ENCODE results near the gene CD58. TPM values are rescaled to one million over a fixed set of nuclear protein-coding genes. Genes with fewer than 3 reads are reported as not detected.

Gene CD58
- total RNA-seq, 2 experiments from 2014 or later, result 12.4 to 16.0 TPM

DNA sequence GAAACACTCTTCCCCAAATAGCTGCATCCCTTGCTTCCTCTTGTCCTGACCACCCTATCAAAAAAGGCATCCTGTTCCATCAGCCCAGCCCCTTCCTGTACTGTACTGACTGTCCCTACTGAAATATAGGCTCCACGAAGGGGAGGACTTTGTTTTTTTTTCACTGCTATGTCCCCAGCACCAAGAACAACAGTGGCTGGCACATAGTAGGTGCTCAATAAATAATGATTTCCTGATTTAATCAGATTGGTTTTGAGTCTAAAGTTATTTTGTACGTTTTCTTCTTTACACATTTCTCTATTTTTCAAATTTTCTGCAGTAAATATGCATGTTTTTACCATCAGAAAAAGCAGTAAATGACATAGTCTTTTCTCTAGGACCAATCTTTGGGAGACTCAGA is 73.9 kb downstream of the CD58 start:
- H3K27ac Mint-ChIP-seq, result no peak overlapping the region
- DNase-seq (no peak), ATAC-seq (no peak)
- intact Hi-C loops (cut with DNase I, micrococcal nuclease), result loop anchor here in 1 of 2 experiments (10.0 kb wide), 1 partner anchor 692 kb away; no protein-coding TSS in a partner anchor
- CTCF ChIA-PET, result interaction anchor here (1.1 to 13.7 kb wide), 4 partner anchors 11 to 358 kb away, joined by 3 to 153 read pairs (median 38); no protein-coding TSS in a partner anchor
- H3K4me3 Mint-ChIP-seq, result no peak overlapping the region
- no peaks in the 10 kb centered on the region for H3K36me3 Mint-ChIP-seq (ENCODE audit: low read depth)
- no peaks in the 10 kb centered on the region for H3K27me3 Mint-ChIP-seq
- POLR2A ChIA-PET, result no interaction called here
- H3K4me1 Mint-ChIP-seq, result peaks cover 7% of the 10 kb centered on the region
- no peaks in the 10 kb centered on the region for H3K9me3 Mint-ChIP-seq (ENCODE audit: low read depth)

DNA sequence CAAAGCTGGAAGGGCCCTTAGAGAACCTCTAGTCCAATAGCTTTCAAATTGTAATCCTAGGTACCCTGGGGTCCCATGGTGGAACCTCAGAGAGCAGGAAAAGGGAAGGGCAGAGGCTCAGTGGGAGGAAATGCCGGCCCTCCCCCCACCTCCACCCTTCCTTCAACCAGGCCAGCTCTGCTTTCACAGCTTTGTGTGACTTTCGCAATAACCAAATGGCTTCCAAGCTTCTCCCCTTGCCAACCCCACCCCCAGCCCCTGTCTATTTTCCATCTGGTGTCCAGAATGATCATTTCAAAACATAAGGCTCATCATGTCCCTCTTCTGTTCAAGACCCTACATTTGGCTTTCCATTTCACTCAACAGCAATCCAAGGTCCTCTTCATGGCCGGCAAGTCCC is 74.4 kb downstream of the CD58 start:
- H3K36me3 Mint-ChIP-seq (ENCODE audit: low read depth), result no peaks in the 10 kb centered on the region
- H3K27me3 Mint-ChIP-seq, result no peaks in the 10 kb centered on the region
- ATAC-seq (no peak), DNase-seq (no peak)
- H3K4me1 Mint-ChIP-seq, result peaks cover 7% of the 10 kb centered on the region
- intact Hi-C loops (cut with DNase I, micrococcal nuclease), result loop anchor here in 1 of 2 experiments (10.0 kb wide), 1 partner anchor 692 kb away; no protein-coding TSS in a partner anchor
- CTCF ChIA-PET, result interaction anchor here (0.7 to 13.7 kb wide), 5 partner anchors 11 to 357 kb away, joined by 3 to 153 read pairs (median 3); no protein-coding TSS in a partner anchor
- POLR2A ChIA-PET, result no interaction called here
- no peaks in the 10 kb centered on the region for H3K9me3 Mint-ChIP-seq (ENCODE audit: low read depth)
- no peak overlapping the region for H3K4me3 Mint-ChIP-seq
- no peak overlapping the region for H3K27ac Mint-ChIP-seq

DNA sequence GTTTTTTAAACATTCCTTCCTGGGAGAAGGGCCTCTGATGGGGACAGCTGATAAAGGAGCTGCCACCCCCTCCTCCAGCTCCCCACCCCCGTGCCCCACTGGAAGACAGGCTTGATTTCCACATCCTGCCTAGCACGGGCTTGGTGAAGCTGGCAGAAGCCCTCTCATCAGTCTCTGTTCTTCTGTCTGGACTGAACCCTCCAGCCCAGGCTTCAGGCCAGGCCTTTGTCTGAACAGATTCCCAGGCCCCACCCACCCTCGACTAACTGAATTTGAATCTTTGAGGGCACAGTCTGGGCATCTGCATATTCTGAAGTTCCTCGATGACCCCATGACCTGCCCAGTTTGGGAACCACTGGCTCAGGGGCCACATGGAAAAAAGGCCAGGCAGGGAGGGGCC is 75.3 kb downstream of the CD58 start:
- ChIA-PET POLR2A (no interaction called here), CTCF (interaction anchor here (0.6 to 13.7 kb wide), 4 partner anchors 10 to 101 kb away, joined by 3 to 153 read pairs (median 4); no protein-coding TSS in a partner anchor)
- H3K9me3 Mint-ChIP-seq (ENCODE audit: low read depth), result no peaks in the 10 kb centered on the region
- H3K36me3 Mint-ChIP-seq (ENCODE audit: low read depth), result no peaks in the 10 kb centered on the region
- H3K27me3 Mint-ChIP-seq, result no peaks in the 10 kb centered on the region
- ATAC-seq (no peak), DNase-seq (no peak)
- no peak overlapping the region for H3K4me3 Mint-ChIP-seq
- peaks cover 7% of the 10 kb centered on the region for H3K4me1 Mint-ChIP-seq
- intact Hi-C loops (cut with DNase I, micrococcal nuclease), result loop anchor here in 1 of 2 experiments (10.0 kb wide), 1 partner anchor 691 kb away; no protein-coding TSS in a partner anchor
- H3K27ac Mint-ChIP-seq, result no peak overlapping the region

DNA sequence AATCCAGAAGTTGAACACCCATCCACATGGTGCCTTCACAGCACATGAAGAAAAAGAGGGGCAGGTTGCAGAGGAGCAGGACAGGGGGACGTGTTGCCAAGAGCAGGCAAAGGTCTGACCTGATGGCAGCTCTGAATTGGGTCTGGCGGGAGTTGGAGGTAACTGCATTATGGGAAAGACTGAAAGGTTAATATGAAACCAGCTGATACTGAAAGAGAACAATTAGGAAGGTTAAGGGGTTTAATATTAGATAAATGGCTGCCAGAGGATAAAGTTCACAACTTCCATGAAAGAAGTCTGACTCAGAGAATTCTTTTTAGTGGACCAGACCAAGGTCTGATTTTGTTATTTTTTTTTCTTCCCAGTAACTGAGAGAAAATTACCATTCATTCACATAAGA is 76.1 kb downstream of the CD58 start:
- Mint-ChIP-seq H3K4me1 (peaks cover 7% of the 10 kb centered on the region), H3K27me3 (no peaks in the 10 kb centered on the region), H3K27ac (no peak overlapping the region), H3K9me3 (ENCODE audit: low read depth) (no peaks in the 10 kb centered on the region), H3K36me3 (ENCODE audit: low read depth) (no peaks in the 10 kb centered on the region), H3K4me3 (no peak overlapping the region)
- CTCF ChIA-PET, result interaction anchor here (0.7 to 13.7 kb wide), 4 partner anchors 9 to 1673 kb away, joined by 3 to 153 read pairs (median 10); no protein-coding TSS in a partner anchor
- DNase-seq (no peak), ATAC-seq (no peak)
- intact Hi-C loops (cut with DNase I, micrococcal nuclease), result loop anchor here in 1 of 2 experiments (10.0 kb wide), 1 partner anchor 690 kb away; no protein-coding TSS in a partner anchor
- POLR2A ChIA-PET, result interaction anchor here (0.7 kb wide), 1 partner anchor 183 kb away, joined by 8 read pairs; no protein-coding TSS in a partner anchor

DNA sequence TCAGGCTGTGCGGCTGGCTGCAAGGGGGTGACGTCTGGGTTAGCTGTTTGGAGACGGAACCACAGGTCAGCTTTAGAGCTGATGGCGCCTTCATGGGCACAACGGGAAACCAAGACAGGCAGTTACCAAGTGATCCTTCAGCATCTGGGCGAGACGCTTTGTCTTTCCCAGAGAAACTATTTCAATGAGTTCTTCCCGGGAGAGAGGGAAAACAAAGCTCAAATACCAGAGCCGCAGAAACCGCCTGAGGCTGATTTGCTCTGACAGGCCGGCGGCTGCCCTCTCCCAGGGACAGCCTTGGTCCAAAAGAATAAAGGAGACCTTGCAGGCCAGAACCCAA is 76.5 kb downstream of the CD58 start:
- ChIA-PET POLR2A (interaction anchor here (0.7 kb wide), 1 partner anchor 183 kb away, joined by 8 read pairs; no protein-coding TSS in a partner anchor), CTCF (interaction anchor here (0.7 to 13.7 kb wide), 6 partner anchors 9 to 1672 kb away, joined by 3 to 153 read pairs (median 3); no protein-coding TSS in a partner anchor)
- DNase-seq (no peak), ATAC-seq (no peak)
- H3K36me3 Mint-ChIP-seq (ENCODE audit: low read depth), result no peaks in the 10 kb centered on the region
- no peaks in the 10 kb centered on the region for H3K27me3 Mint-ChIP-seq
- H3K27ac Mint-ChIP-seq, result no peak overlapping the region
- H3K4me1 Mint-ChIP-seq, result peaks cover 8% of the 10 kb centered on the region
- no peaks in the 10 kb centered on the region for H3K9me3 Mint-ChIP-seq (ENCODE audit: low read depth)
- H3K4me3 Mint-ChIP-seq, result no peak overlapping the region
- intact Hi-C loops (cut with DNase I, micrococcal nuclease), result loop anchor here in 1 of 2 experiments (10.0 kb wide), 1 partner anchor 690 kb away; no protein-coding TSS in a partner anchor

DNA sequence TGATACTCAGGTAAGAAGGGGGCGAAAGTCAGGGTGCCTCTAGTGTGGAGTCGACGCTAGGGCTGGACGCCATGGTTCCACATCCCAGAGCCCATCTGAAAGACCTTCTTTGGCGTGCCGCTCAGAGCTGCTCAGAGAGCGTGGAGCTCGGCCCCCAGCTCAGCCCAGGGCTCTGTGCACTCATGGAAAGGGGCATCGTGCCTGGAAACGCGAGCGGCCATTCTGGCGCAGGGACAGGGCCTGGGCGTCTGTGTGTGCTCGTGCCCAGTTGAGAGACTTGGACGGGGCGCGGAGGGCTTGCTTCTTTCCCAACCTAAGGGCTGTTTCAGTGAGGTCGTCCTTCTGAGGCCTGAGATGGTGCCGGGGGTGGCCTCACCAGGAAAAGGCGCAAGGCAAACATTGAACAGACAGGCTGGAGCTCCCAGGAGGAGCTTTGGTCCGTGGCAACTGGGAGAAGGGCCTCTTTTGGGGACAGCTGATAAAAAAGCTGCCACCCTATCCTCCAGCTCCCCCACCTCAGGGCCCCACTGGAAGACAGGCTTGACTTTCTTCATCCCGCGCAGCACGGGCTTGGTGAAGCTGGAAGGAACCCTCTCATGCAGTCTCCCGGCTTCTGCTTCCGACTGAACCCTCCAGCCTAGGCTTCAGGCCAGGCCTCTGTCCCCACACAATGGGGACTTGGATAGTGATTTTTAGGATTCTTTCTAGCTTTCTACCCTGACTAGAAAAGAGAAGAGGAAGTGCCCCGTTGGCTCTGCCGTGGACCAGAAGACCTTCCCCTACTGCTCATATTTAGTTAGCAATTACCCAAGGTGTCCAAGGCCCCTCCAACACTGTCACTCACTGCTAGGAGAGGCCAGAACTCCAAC is 77.1 kb downstream of the CD58 start:
- Mint-ChIP-seq H3K9me3 (ENCODE audit: low read depth) (no peaks in the 10 kb centered on the region), H3K27me3 (no peaks in the 10 kb centered on the region), H3K36me3 (ENCODE audit: low read depth) (no peaks in the 10 kb centered on the region), H3K4me3 (no peak overlapping the region), H3K4me1 (peaks cover 8% of the 10 kb centered on the region), H3K27ac (no peak overlapping the region)
- intact Hi-C loops (cut with DNase I, micrococcal nuclease), result loop anchor here in 1 of 2 experiments (10.0 kb wide), 1 partner anchor 689 kb away; no protein-coding TSS in a partner anchor
- CTCF ChIA-PET, result interaction anchor here (0.7 to 13.7 kb wide), 5 partner anchors 8 to 581 kb away, joined by 3 to 153 read pairs (median 3); no protein-coding TSS in a partner anchor
- DNase-seq, result no peak
- ATAC-seq, result no peak
- POLR2A ChIA-PET, result no interaction called here

DNA sequence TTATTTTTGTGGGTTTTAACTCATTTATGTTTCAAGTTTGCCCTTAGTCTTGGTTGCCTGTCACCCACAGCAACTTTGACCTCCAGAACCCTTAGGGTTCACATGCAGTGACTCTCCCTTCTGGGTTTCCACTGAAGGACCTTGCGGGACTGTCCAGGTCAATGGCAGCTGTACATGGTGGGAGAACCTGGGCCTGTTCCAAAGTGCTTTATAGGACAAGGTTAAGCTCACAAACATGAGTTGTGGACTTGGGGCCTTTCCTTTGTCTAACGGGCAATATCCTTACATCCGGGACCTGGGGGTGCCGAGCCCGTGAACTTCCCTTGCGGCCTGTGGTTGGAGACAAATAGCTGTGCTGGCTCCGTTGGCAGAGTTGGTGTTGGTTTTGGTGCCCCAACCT is 77.8 kb downstream of the CD58 start:
- no peak for DNase-seq
- POLR2A ChIA-PET, result no interaction called here
- Mint-ChIP-seq H3K36me3 (ENCODE audit: low read depth) (no peaks in the 10 kb centered on the region), H3K4me3 (no peak overlapping the region), H3K27me3 (no peaks in the 10 kb centered on the region), H3K9me3 (ENCODE audit: low read depth) (no peaks in the 10 kb centered on the region), H3K4me1 (peaks cover 8% of the 10 kb centered on the region), H3K27ac (no peak overlapping the region)
- intact Hi-C loops (cut with DNase I, micrococcal nuclease), result loop anchor here in 1 of 2 experiments (10.0 kb wide), 1 partner anchor 688 kb away; no protein-coding TSS in a partner anchor
- no peak for ATAC-seq
- CTCF ChIA-PET, result interaction anchor here (1.0 to 13.7 kb wide), 3 partner anchors 7 to 354 kb away, joined by 3 to 153 read pairs (median 18); no protein-coding TSS in a partner anchor

DNA sequence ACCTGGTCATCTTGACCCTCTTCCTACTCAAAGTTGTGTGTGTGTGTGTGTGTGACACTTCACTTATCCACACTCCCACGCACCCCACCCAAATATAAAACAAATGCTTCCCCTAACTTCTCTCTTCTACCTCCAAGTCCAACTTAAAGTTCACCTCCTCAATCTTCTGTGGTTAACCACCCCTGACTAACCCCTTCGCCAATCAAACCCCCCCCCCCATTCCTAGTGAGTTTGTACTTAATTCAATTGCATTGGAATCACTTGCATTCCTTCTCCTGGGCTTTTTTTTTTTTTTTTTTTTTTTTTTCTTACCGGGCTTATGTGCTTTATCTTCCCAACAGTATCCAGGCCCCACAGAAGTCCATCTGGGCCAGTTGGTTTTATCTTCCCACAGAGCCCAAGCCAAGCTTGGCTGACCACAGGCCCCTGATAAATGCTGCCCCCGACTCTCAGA is 78.4 kb downstream of the CD58 start:
- POLR2A ChIA-PET, result no interaction called here
- H3K9me3 Mint-ChIP-seq (ENCODE audit: low read depth), result no peaks in the 10 kb centered on the region

DNA sequence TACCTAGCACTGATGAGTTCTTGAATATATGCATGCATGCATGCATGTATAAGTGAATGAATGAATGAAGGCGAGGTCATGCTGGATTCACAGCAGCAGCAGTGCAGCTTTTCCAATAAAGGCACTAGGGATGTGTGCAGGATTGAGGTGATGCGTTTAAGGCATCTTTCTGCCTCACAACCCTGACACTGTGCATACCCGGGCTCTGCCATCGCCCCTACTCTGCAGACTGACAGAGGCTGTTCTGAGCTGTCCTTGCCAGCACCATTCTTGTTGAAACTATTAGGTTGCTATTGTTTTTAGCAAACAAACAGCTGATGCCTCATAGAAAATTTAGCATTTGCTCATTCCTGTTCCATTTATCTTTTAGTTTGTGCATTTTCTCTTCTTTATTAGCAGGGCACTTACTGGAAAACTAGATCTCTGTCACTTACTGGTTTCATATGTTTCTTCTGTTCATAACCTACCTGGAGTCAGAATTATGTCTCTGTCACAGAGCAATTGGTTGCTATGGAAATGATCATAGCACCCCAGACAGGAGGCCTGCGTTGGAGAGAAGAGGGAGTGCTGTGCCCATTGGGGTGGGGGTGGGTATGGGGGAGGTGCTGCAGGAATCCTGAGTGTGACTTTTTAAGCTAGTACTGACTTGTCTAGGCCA is 79.0 kb downstream of the CD58 start:
- ATAC-seq, result no peak
- Mint-ChIP-seq H3K4me1 (peaks cover 8% of the 10 kb centered on the region), H3K27ac (no peak overlapping the region), H3K27me3 (no peaks in the 10 kb centered on the region), H3K9me3 (ENCODE audit: low read depth) (no peaks in the 10 kb centered on the region), H3K4me3 (no peak overlapping the region), H3K36me3 (ENCODE audit: low read depth) (no peaks in the 10 kb centered on the region)
- intact Hi-C loops (cut with DNase I, micrococcal nuclease), result loop anchor here in 1 of 2 experiments (10.0 kb wide), 1 partner anchor 687 kb away; no protein-coding TSS in a partner anchor
- CTCF ChIA-PET, result interaction anchor here (0.9 to 3.2 kb wide), 2 partner anchors 13 to 352 kb away, joined by 3 to 18 read pairs; no protein-coding TSS in a partner anchor
- no peak for DNase-seq
- POLR2A ChIA-PET, result no interaction called here

More for the DNA sequence above, 78.4 kb downstream of the CD58 start:
- intact Hi-C loops (cut with DNase I, micrococcal nuclease), result loop anchor here in 1 of 2 experiments (10.0 kb wide), 1 partner anchor 688 kb away; no protein-coding TSS in a partner anchor
- H3K4me1 Mint-ChIP-seq, result peaks cover 8% of the 10 kb centered on the region
- ATAC-seq (no peak), DNase-seq (no peak)
- no peaks in the 10 kb centered on the region for H3K27me3 Mint-ChIP-seq
- H3K4me3 Mint-ChIP-seq, result no peak overlapping the region
- CTCF ChIA-PET, result interaction anchor here (0.9 to 13.7 kb wide), 4 partner anchors 7 to 353 kb away, joined by 3 to 153 read pairs (median 10); no protein-coding TSS in a partner anchor
- no peaks in the 10 kb centered on the region for H3K36me3 Mint-ChIP-seq (ENCODE audit: low read depth)
- H3K27ac Mint-ChIP-seq, result no peak overlapping the region

DNA sequence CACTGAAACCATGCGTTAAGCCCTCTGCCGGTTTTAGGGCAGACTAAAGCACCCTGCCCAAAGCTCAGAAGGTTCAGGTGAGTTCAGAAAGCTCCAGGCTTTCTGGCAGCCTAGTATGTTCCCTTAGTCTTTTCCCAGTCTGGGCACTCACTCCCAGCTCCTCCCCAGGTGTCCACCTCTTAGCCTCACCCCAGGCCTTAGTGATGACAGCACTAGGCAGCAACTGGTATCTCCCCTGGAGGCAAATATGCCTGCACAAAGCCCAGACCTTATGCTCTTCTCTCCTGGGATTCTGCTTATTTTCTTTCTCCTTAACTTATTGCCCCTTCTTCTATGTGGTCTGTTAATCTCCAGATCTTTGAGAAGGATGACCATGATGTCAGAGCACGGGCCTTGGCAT is 80.2 kb downstream of the CD58 start:
- no peak for ATAC-seq
- no peak for DNase-seq
- POLR2A ChIA-PET, result no interaction called here
- intact Hi-C loops (cut with DNase I, micrococcal nuclease), result loop anchor here in 1 of 2 experiments (10.0 kb wide), 1 partner anchor 686 kb away; no protein-coding TSS in a partner anchor
- no peaks in the 10 kb centered on the region for H3K9me3 Mint-ChIP-seq (ENCODE audit: low read depth)
- H3K27me3 Mint-ChIP-seq, result no peaks in the 10 kb centered on the region
- no peak overlapping the region for H3K4me3 Mint-ChIP-seq
- H3K27ac Mint-ChIP-seq, result no peak overlapping the region
- CTCF ChIA-PET, result interaction anchor here (0.6 to 9.8 kb wide), 3 partner anchors 9 to 352 kb away, joined by 3 to 153 read pairs (median 8); no protein-coding TSS in a partner anchor
- no peaks in the 10 kb centered on the region for H3K36me3 Mint-ChIP-seq (ENCODE audit: low read depth)
- H3K4me1 Mint-ChIP-seq, result peaks cover 5% of the 10 kb centered on the region

Data from activated CD4-positive, alpha-beta T cell treated with anti-CD3 and anti-CD28 coated beads for 36 hours (primary cell).